IMR-90 (cell line): ENCODE measurements around the gene KLF1. TPM values are rescaled to one million over a fixed set of nuclear protein-coding genes. Genes with fewer than 3 reads are reported as not detected.
"Not testable (repeated sequence)": the region's sequence is repeated elsewhere in the genome, so short reads cannot be mapped to it uniquely, and the experiment has no call there.

Experiments
- ATAC-seq: fragments of 200-7000 bp; cut with Tn5 transposase; 2 replicates; pipeline ENCODE4 v1.9.1; 2020; ENCODE audit warnings: low read depth, mild to moderate bottlenecking, moderate library complexity
- BruUV-seq: library from RNA; stranded (reverse); fragments of 400-500 nt; replicated peaks from 2 replicates; lab custom pipeline; 2021; lab: Mats Ljungman, UMichigan
- CTCF ChIA-PET: fragments of 300-600 bp; formaldehyde crosslinking; extraction: SDS; loops from one replicate; lab custom pipeline; 2021; ENCODE audit warnings: antibody characterized with exemption; lab: Yijun Ruan, JAX
- POLR2A ChIA-PET: fragments of 300-600 bp; sonication (Branson Sonifier 250); formaldehyde crosslinking; loops from one replicate; lab custom pipeline; 2022; ENCODE audit warnings: antibody characterized with exemption; ENCODE audit not compliant: unreplicated experiment; lab: Charles Lee
- DNase-seq: peaks from one replicate; pipeline ENCODE4 v3.0.0; 2013
- H2AFZ ChIP-seq: replicated peaks from 2 replicates; pipeline ENCODE3; 2013; ENCODE audit warnings: low read length, mild to moderate bottlenecking; ENCODE audit not compliant: poor library complexity
- H2AK5ac ChIP-seq: 2 replicates; pipeline ENCODE4 v1.6.1; 2013; ENCODE audit warnings: low read depth, low read length, inconsistent platforms
- H2AK9ac ChIP-seq: replicated peaks from 2 replicates; pipeline ENCODE3; 2013; ENCODE audit warnings: mild to moderate bottlenecking, low read depth, low read length, moderate library complexity; ENCODE audit not compliant: poor library complexity
- H2BK120ac ChIP-seq: 2 replicates; pipeline ENCODE4 v1.6.1; 2013; ENCODE audit warnings: low read depth, low read length, inconsistent platforms
- H2BK15ac ChIP-seq: 3 replicates; pipeline ENCODE4 v1.6.1; 2013; ENCODE audit warnings: low read depth, low read length, inconsistent platforms
- H2BK20ac ChIP-seq: 2 replicates; pipeline ENCODE4 v1.6.1; 2013; ENCODE audit warnings: low read depth, mild to moderate bottlenecking, inconsistent platforms, low read length, moderate library complexity
- H2BK5ac ChIP-seq: 2 replicates; pipeline ENCODE4 v1.6.1; 2013; ENCODE audit warnings: mild to moderate bottlenecking, low read depth, low read length, inconsistent platforms; ENCODE audit not compliant: poor library complexity, severe bottlenecking
- H3K14ac ChIP-seq: replicated peaks from 2 replicates; pipeline ENCODE4 v1.6.1; 2013; ENCODE audit warnings: low read depth, low read length, inconsistent platforms
- H3K18ac ChIP-seq: 2 replicates; pipeline ENCODE4 v1.6.1; 2013; ENCODE audit warnings: low read depth, low read length, control low read depth
- H3K23ac ChIP-seq: 2 replicates; pipeline ENCODE4 v1.6.1; 2013; ENCODE audit warnings: low read depth, low read length, inconsistent platforms
- H3K27ac ChIP-seq: 2 replicates; pipeline ENCODE4 v1.5.1; 2013; ENCODE audit warnings: mild to moderate bottlenecking, control low read depth, low read length; ENCODE audit not compliant: insufficient read depth
- H3K27me3 ChIP-seq: 2 replicates; pipeline ENCODE4 v1.6.1; 2013; ENCODE audit warnings: low read length; ENCODE audit not compliant: control insufficient read depth, insufficient read depth
- H3K36me3 ChIP-seq: 2 replicates; pipeline ENCODE4 v1.6.1; 2013; ENCODE audit warnings: low read length, mixed read lengths; ENCODE audit not compliant: control insufficient read depth, insufficient read depth
- H3K4ac ChIP-seq: 2 replicates; pipeline ENCODE4 v1.6.1; 2013; ENCODE audit warnings: low read depth, low read length, inconsistent platforms
- H3K4me1 ChIP-seq: 2 replicates; pipeline ENCODE4 v1.6.1; 2013; ENCODE audit warnings: low read length, mixed read lengths; ENCODE audit not compliant: control insufficient read depth, insufficient read depth
- H3K4me2 ChIP-seq: 2 replicates; pipeline ENCODE4 v1.6.1; 2013; ENCODE audit warnings: low read depth, mild to moderate bottlenecking, control low read depth, low read length, moderate library complexity
- H3K4me3 ChIP-seq: 2 replicates; pipeline ENCODE4 v1.5.1; 2013; ENCODE audit warnings: low read depth, mild to moderate bottlenecking, control low read depth, low read length, moderate library complexity; ENCODE audit not compliant: insufficient read depth
- H3K56ac ChIP-seq: 2 replicates; pipeline ENCODE4 v1.6.1; 2013; ENCODE audit warnings: low read length, inconsistent platforms; ENCODE audit not compliant: insufficient read depth; ENCODE audit errors: extremely low read depth
- H3K79me1 ChIP-seq, 2 experiments: 2 replicates each; pipeline ENCODE4 v1.6.1; 2013; ENCODE audit warnings: low read length in 2 of 2, inconsistent platforms in 1 of 2, low read depth in 1 of 2
- H3K9ac ChIP-seq: 2 replicates; pipeline ENCODE4 v1.6.1; 2013; ENCODE audit warnings: low read depth, low read length, control low read depth
- H3K9me1 ChIP-seq: 2 replicates; pipeline ENCODE4 v1.6.1; 2013; ENCODE audit warnings: low read length, inconsistent platforms; ENCODE audit not compliant: insufficient read depth
- H3K9me3 ChIP-seq: 2 replicates; pipeline ENCODE4 v1.6.1; 2013; ENCODE audit warnings: low read length; ENCODE audit not compliant: control insufficient read depth, insufficient read depth
- H4K20me1 ChIP-seq: 2 replicates; pipeline ENCODE4 v1.6.1; 2013; ENCODE audit warnings: low read length, inconsistent platforms; ENCODE audit not compliant: insufficient read depth
- H4K5ac ChIP-seq: 2 replicates; pipeline ENCODE4 v1.6.1; 2013; ENCODE audit warnings: mild to moderate bottlenecking, low read depth, low read length, control low read depth
- H4K8ac ChIP-seq, 2 experiments: 2 replicates each; pipeline ENCODE4 v1.6.1; 2013; ENCODE audit warnings: low read depth in 2 of 2, low read length in 2 of 2, control low read depth in 1 of 2, inconsistent platforms in 1 of 2
- H4K91ac ChIP-seq: 2 replicates; pipeline ENCODE4 v1.6.1; 2013; ENCODE audit warnings: low read depth, low read length, inconsistent platforms; ENCODE audit not compliant: insufficient read depth
- WGBS, 2 experiments: methylation state at CpG; one replicate each; pipeline versions ENCODE4 v1.1.5 to v1.1.7; 2013; ENCODE audit warnings: missing lambda C conversion rate in 2 of 2; ENCODE audit not compliant: insufficient read length in 1 of 2; ENCODE audit errors: extremely low coverage in 2 of 2; 5-methylcytosine and 5-hydroxymethylcytosine counted together
- dilution Hi-C: fragments of 300-500 bp; cut with HindIII; formaldehyde crosslinking; loops from one replicate; pipeline ENCODE4 v1.14.3; 2018; ENCODE audit warnings: low sequenced_read_pairs; ENCODE audit not compliant: unreplicated experiment
- in situ Hi-C: fragments of 300-500 bp; cut with MboI; formaldehyde crosslinking; loops from 3 replicates; pipeline ENCODE4 v1.14.3; 2019; ENCODE audit warnings: low sequenced_read_pairs, inconsistent platforms, mixed read lengths
- intact Hi-C: fragments of 100-400 bp; cut with micrococcal nuclease; formaldehyde crosslinking; loops from 2 replicates; pipeline ENCODE4 v1.10.0; 2022
- polyA plus RNA-seq, 3 experiments: library from polyadenylated mRNA; depleted of rRNA; stranded (reverse); fragments of >200 nt; gene quantifications; 2 replicates each; pipeline ENCODE4 v1.2.3, GENCODE V29; 2012; ENCODE audit warnings: low replicate concordance in 1 of 3
- total RNA-seq: library from RNA; depleted of rRNA; stranded (reverse); fragments of >200 nt; gene quantifications from 2 replicates; pipeline ENCODE4 v1.2.3, GENCODE V29; 2012

The KLF1 gene
- total and polyA plus RNA-seq, 2 of the 4 experiments (the other 2 are of a cell fraction), result not detected

GRCh38 chr19:12846613-12847012 lies 40.4 kb downstream of the KLF1 start:
- DNase-seq, in situ Hi-C loops: not testable (repeated sequence)

More at GRCh38 chr19:12846613-12847012, 40.4 kb downstream of the KLF1 start:
- H3K56ac ChIP-seq, H3K18ac ChIP-seq, H2BK120ac ChIP-seq, BruUV-seq, H4K5ac ChIP-seq, H2AK9ac ChIP-seq, H2AFZ ChIP-seq, H3K79me1 ChIP-seq, H3K4me2 ChIP-seq, H3K14ac ChIP-seq, H4K91ac ChIP-seq, H3K4ac ChIP-seq, dilution Hi-C loops, H4K8ac ChIP-seq, H3K4me3 ChIP-seq, H2BK20ac ChIP-seq, H3K4me1 ChIP-seq, H3K9me3 ChIP-seq, H3K23ac ChIP-seq, H2AK5ac ChIP-seq, ATAC-seq, H2BK5ac ChIP-seq, H3K9me1 ChIP-seq, POLR2A ChIA-PET, H3K36me3 ChIP-seq, H4K20me1 ChIP-seq, H2BK15ac ChIP-seq, H3K9ac ChIP-seq, H3K27ac ChIP-seq: not testable (repeated sequence)
- intact Hi-C loops, result loop anchor here (1.0 to 2.0 kb wide), 2 partner anchors 80 to 170 kb away; no protein-coding TSS in a partner anchor
- H3K27me3 ChIP-seq, result peaks cover 10% of the 10 kb centered on the region; the same call in 1 of the 2 replicates
- no CpG with 5 or more reads among the region's 7 CpGs for WGBS, 2 experiments
- CTCF ChIA-PET, result interaction anchor here (0.7 to 4.2 kb wide), 9 partner anchors 9 to 173 kb away, joined by 3 to 35 read pairs (median 5); partner anchors contain the start of genes PRDX2, RTBDN and THSD8
